Measurements from ENCODE around the gene ARHGAP45.

The ARHGAP45 gene

GRCh38 chr19:1055028-1055425 lies 11.9 kb upstream of the ARHGAP45 start:
- no peak for DNase-seq (ENCODE audit: low read depth, low spot score)

- DNase-seq (ENCODE audit: low read depth, low spot score), result no peak
Measured at GRCh38 chr19:1055886-1056620, 10.9 kb upstream of the ARHGAP45 start.

- no peak for DNase-seq (ENCODE audit: low read depth, low spot score)
Measured at GRCh38 chr19:1057176-1057855, 9.7 kb upstream of the ARHGAP45 start.

- DNase-seq (ENCODE audit: low read depth, low spot score), result no peak
Measured at GRCh38 chr19:1058112-1058511, 8.9 kb upstream of the ARHGAP45 start.

- no peak for DNase-seq (ENCODE audit: low read depth, low spot score)
Measured at GRCh38 chr19:1060689-1061088, 6.3 kb upstream of the ARHGAP45 start.

GRCh38 chr19:1061987-1062386 lies 5.0 kb upstream of the ARHGAP45 start:
- no peak for DNase-seq (ENCODE audit: low read depth, low spot score)

GRCh38 chr19:1062387-1063029 lies 4.5 kb upstream of the ARHGAP45 start:
- DNase-seq (ENCODE audit: low read depth, low spot score), result no peak

- no peak for DNase-seq (ENCODE audit: low read depth, low spot score)
Measured at GRCh38 chr19:1063030-1063908, 3.7 kb upstream of the ARHGAP45 start.

GRCh38 chr19:1063909-1064660 lies 2.9 kb upstream of the ARHGAP45 start:
- no peak for DNase-seq (ENCODE audit: low read depth, low spot score)

GRCh38 chr19:1064661-1065605 lies 2.0 kb upstream of the ARHGAP45 start:
- DNase-seq (ENCODE audit: low read depth, low spot score), result peak; percentile 51

GRCh38 chr19:1065606-1066109 lies 1.3 kb upstream of the ARHGAP45 start:
- DNase-seq (ENCODE audit: low read depth, low spot score), result no peak

GRCh38 chr19:1066251-1066747 lies 668 bp upstream of the ARHGAP45 start:
- DNase-seq (ENCODE audit: low read depth, low spot score), result no peak

- DNase-seq (ENCODE audit: low read depth, low spot score), result no peak
Measured at GRCh38 chr19:1067341-1067957, 482 bp downstream of the ARHGAP45 start.

GRCh38 chr19:1068009-1069001 lies 1.3 kb downstream of the ARHGAP45 start:
- DNase-seq (ENCODE audit: low read depth, low spot score), result no peak

GRCh38 chr19:1069009-1069779 lies 2.2 kb downstream of the ARHGAP45 start:
- no peak for DNase-seq (ENCODE audit: low read depth, low spot score)

GRCh38 chr19:1070576-1070930 lies 3.6 kb downstream of the ARHGAP45 start:
- no peak for DNase-seq (ENCODE audit: low read depth, low spot score)

Data from activated naive CD8-positive, alpha-beta T cell treated with anti-CD3 and anti-CD28 coated beads, Interleukin-2, amount 50 U/mL, for 16 hours (primary cell).